BE2C (cell line): ENCODE data around the gene OR1F1.

Experiments
- DNase-seq: peaks from one replicate; pipeline ENCODE4 v3.0.0-alpha.2; 2020
- H3K27me3 ChIP-seq: fragments of 250-450 bp; sonication (Bioruptor Pico); 2 replicates; pipeline ENCODE4 v1.5.1; 2020; ENCODE audit warnings: mild to moderate bottlenecking
- H3K36me3 ChIP-seq: fragments of 250-450 bp; sonication (Bioruptor Pico); 2 replicates; pipeline ENCODE4 v1.5.1; 2020; ENCODE audit warnings: mild to moderate bottlenecking
- H3K4me1 ChIP-seq: fragments of 250-450 bp; sonication (Bioruptor Pico); 2 replicates; pipeline ENCODE4 v1.5.1; 2020
- H3K4me3 ChIP-seq: 2 replicates; pipeline ENCODE4 v1.5.1; 2011; ENCODE audit warnings: low read depth, low read length
- H3K9me3 ChIP-seq: fragments of 250-450 bp; sonication (Bioruptor Pico); 2 replicates; pipeline ENCODE4 v1.5.1; 2020
- TF ChIP-seq, protein P1 (sequence below): IDR thresholded peaks from 2 replicates; pipeline ENCODE4 v1.5.1; 2012; ENCODE audit warnings: mild to moderate bottlenecking, low read depth, low read length

OR1F1 gene

DNA sequence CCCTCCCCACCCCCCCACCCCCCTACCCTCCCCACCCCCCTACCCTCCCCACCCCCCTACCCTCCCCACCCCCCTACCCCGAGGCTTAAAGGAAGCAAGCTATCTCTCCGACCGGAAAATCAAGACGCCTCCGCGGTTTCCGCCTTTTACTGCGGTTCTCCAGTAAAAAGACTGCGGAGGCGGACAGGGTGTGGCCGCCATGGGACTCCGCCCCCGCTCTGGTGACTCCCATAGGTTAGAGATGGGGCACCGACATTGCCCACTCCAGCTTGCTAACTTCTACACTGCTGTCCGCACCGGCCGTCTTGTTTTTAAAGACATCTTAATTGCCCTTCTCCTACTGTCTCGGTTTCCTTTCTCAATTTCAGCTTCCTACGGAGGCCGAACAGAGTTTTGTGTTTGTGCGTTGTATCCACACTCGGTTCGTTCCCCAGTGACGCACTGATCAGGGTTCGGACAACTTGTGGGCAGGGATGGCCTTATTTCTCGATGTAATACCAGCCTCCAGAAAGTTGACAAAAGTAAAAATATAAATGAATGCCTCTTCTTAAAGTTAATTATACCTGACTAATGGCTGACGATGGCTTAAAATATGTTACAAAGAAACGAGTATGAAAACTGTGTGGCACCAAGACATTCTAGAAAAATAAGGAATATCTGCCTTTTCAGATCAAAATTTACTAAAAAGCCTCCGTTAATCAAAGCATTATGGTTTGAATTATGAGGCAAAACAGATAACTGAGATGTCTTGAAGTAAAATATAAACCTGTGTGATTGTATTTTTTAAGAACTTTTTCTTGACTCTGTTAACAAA lies 48.1 kb downstream of the OR1F1 start:
- H3K36me3 ChIP-seq = peaks cover 17% of the 10 kb centered on the region
- H3K27me3 ChIP-seq = peaks cover 29% of the 10 kb centered on the region
- DNase-seq = peak; percentile 60
- no peaks in the 10 kb centered on the region for H3K4me1 ChIP-seq
- TF ChIP-seq, protein P1, sequence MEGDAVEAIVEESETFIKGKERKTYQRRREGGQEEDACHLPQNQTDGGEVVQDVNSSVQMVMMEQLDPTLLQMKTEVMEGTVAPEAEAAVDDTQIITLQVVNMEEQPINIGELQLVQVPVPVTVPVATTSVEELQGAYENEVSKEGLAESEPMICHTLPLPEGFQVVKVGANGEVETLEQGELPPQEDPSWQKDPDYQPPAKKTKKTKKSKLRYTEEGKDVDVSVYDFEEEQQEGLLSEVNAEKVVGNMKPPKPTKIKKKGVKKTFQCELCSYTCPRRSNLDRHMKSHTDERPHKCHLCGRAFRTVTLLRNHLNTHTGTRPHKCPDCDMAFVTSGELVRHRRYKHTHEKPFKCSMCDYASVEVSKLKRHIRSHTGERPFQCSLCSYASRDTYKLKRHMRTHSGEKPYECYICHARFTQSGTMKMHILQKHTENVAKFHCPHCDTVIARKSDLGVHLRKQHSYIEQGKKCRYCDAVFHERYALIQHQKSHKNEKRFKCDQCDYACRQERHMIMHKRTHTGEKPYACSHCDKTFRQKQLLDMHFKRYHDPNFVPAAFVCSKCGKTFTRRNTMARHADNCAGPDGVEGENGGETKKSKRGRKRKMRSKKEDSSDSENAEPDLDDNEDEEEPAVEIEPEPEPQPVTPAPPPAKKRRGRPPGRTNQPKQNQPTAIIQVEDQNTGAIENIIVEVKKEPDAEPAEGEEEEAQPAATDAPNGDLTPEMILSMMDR = no peak
- H3K4me3 ChIP-seq = no peak overlapping the region
- no peaks in the 10 kb centered on the region for H3K9me3 ChIP-seq

GRCh38 chr16:3241761-3242160 lies 53.8 kb downstream of the OR1F1 start:
- H3K27me3 ChIP-seq = peaks cover 71% of the 10 kb centered on the region
- no peaks in the 10 kb centered on the region; the same call in 1 of the 2 replicates for H3K9me3 ChIP-seq
- no peaks in the 10 kb centered on the region for H3K36me3 ChIP-seq
- no peaks in the 10 kb centered on the region for H3K4me1 ChIP-seq
- TF ChIP-seq, protein P1 = no peak
- DNase-seq = no peak
- no peak overlapping the region for H3K4me3 ChIP-seq

DNA sequence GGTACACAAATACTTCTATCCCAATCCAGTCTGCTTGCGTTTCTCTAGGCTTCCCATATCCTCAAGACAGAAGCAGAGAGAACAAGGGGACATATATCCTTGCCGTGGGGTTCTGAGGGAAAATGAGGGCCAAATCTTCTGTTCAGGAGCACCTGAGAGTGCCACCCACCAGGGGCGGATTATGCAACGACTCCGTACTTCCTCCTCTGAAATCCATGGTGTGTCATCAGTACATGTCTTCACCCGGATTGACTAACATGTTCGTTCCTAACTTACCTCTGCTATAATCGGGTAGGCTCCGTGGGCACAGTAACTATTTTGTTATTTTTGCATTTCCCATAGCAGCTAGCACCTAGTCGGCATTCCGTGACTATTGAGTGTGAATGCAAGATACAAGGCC lies 54.7 kb downstream of the OR1F1 start:
- no peaks in the 10 kb centered on the region for H3K36me3 ChIP-seq
- no peak overlapping the region for H3K4me3 ChIP-seq
- no peak for DNase-seq
- TF ChIP-seq, protein P1 = no peak
- H3K9me3 ChIP-seq = no peaks in the 10 kb centered on the region; the same call in 1 of the 2 replicates
- no peaks in the 10 kb centered on the region for H3K4me1 ChIP-seq
- peaks cover 71% of the 10 kb centered on the region for H3K27me3 ChIP-seq

DNA sequence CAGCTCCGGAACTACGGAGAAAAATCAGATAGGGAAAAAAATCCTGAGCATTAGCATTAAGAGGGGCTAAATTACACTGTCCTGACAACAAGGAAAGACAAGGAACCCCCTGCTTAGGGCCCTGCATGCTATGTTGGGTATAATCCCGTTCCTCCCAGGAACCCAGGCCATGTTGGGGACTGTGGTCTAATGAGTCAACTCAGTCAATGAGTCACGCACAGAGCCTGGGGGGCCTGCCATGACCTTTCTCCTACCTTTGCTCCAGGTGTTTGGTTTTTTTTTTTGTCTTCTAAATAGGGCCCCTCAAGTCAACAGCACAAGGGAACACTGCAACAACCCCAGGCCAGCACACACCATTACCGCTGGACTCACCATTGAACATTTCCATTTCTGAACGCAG lies 55.9 kb downstream of the OR1F1 start:
- H3K36me3 ChIP-seq = no peaks in the 10 kb centered on the region
- no peaks in the 10 kb centered on the region for H3K4me1 ChIP-seq
- H3K4me3 ChIP-seq = no peak overlapping the region
- TF ChIP-seq, protein P1 = no peak
- no peaks in the 10 kb centered on the region; the same call in 1 of the 2 replicates for H3K9me3 ChIP-seq
- no peak for DNase-seq
- peaks cover 73% of the 10 kb centered on the region for H3K27me3 ChIP-seq

DNA sequence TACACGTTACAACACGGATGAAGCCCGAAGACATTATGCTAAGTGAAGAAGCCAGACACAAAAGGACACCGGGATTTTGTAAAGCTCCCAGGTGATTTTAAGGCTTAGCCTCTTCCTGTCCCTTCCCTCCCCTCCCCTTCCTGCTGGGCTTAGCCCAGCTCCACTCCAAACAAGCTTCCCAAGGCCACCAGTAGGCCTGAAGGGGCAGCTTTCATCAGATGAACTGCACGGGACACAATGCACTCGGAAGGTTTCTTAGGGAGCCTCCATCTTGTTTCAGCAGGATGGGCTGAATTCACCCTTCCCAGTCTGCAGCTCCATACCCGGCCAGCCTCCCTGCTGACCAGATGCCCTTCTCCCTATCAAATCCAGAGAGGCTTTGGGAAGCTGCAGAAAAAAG lies 58.0 kb downstream of the OR1F1 start:
- Histone ChIP-seq H3K9me3 (no peaks in the 10 kb centered on the region; the same call in 1 of the 2 replicates), H3K4me1 (no peaks in the 10 kb centered on the region), H3K36me3 (no peaks in the 10 kb centered on the region), H3K4me3 (no peak overlapping the region), H3K27me3 (peaks cover 68% of the 10 kb centered on the region)
- TF ChIP-seq, protein P1 = no peak
- DNase-seq = no peak

DNA sequence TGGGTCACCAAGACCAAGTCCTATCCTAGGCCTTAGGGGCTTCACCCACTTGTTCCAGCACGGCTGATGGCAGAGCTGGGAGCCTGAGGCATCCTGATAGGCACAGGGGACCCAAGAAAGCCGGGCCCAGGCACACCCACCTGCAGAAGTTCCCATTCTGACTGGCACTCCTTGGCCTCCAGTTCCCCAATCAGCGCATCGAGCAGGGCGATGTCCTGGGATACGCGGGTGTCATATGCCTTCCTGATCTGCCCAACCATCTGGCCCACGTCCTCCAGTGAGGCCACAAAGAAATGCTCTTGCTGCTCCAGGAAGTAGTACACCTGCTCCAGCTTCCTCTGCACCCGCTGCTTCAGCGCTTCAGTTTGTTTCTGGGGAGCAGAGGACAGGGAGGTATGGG lies 58.9 kb downstream of the OR1F1 start:
- Histone ChIP-seq H3K27me3 (peaks cover 62% of the 10 kb centered on the region), H3K4me3 (no peak overlapping the region), H3K36me3 (no peaks in the 10 kb centered on the region), H3K9me3 (no peaks in the 10 kb centered on the region), H3K4me1 (no peaks in the 10 kb centered on the region)
- no peak for DNase-seq
- TF ChIP-seq, protein P1 = no peak
